Osteocyte (in vitro differentiated cells): ENCODE results near the gene PTPRS. TPM values are rescaled to one million over a fixed set of nuclear protein-coding genes. Genes with fewer than 3 reads are reported as not detected.
"Not testable (repeated sequence)": the region's sequence is repeated elsewhere in the genome, so short reads cannot be mapped to it uniquely, and the experiment has no call there.

ENCODE experiments used
- DNase-seq: peaks from one replicate; pipeline ENCODE4 v3.0.0; 2021; ENCODE audit warnings: mixed read lengths; ENCODE audit not compliant: unreplicated experiment; ENCODE audit errors: extremely low spot score
- H3K27ac Mint-ChIP-seq: one replicate; pipeline ENCODE4 v1.8.0; 2021; ENCODE audit warnings: mild to moderate bottlenecking, mixed read lengths; ENCODE audit not compliant: unreplicated experiment
- H3K27me3 Mint-ChIP-seq: one replicate; pipeline ENCODE4 v1.8.0; 2021; ENCODE audit warnings: mixed read lengths; ENCODE audit not compliant: unreplicated experiment
- H3K36me3 Mint-ChIP-seq: one replicate; pipeline ENCODE4 v1.8.0; 2021; ENCODE audit warnings: mixed read lengths; ENCODE audit not compliant: unreplicated experiment
- H3K4me1 Mint-ChIP-seq: one replicate; pipeline ENCODE4 v1.8.0; 2021; ENCODE audit warnings: mixed read lengths; ENCODE audit not compliant: unreplicated experiment
- H3K4me3 Mint-ChIP-seq: one replicate; pipeline ENCODE4 v1.8.0; 2021; ENCODE audit warnings: mild to moderate bottlenecking, moderate library complexity, mixed read lengths; ENCODE audit not compliant: unreplicated experiment
- H3K9me3 Mint-ChIP-seq: one replicate; pipeline ENCODE4 v1.8.0; 2021; ENCODE audit warnings: mixed read lengths; ENCODE audit not compliant: unreplicated experiment
- total RNA-seq: library from RNA; stranded (reverse); gene quantifications from 2 replicates; pipeline ENCODE4 v1.2.1, GENCODE V29; 2021
- TF ChIP-seq, protein P1 (sequence below): fragments of 200-600 bp; sonication (generic); IDR thresholded peaks from 2 replicates; pipeline ENCODE4 v1.5.0; 2021; ENCODE audit warnings: antibody characterized with exemption, mild to moderate bottlenecking, moderate library complexity

PTPRS gene
- total RNA-seq, 1 donor from 2014 or later: 185 TPM

DNA sequence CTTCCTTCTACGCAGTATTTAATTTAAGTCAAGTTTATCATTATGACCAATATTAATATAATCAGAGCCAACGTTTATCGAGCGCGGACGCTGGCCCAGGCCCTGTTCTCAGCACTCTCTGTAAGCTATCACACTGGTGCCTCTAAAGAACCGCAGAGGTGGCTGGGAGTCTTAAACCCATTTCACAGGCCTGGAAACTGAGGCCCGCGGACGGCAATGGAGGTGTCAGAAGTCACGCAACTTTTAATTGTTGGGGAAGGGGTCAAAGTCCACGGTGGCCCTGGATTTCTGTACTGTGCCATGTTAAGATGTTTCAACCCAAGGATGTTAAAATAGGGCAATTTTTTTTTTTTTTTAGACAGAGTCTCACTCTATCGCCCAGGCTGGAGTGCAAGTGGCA is 8.8 kb downstream of the PTPRS start:
- TF ChIP-seq, protein P1, sequence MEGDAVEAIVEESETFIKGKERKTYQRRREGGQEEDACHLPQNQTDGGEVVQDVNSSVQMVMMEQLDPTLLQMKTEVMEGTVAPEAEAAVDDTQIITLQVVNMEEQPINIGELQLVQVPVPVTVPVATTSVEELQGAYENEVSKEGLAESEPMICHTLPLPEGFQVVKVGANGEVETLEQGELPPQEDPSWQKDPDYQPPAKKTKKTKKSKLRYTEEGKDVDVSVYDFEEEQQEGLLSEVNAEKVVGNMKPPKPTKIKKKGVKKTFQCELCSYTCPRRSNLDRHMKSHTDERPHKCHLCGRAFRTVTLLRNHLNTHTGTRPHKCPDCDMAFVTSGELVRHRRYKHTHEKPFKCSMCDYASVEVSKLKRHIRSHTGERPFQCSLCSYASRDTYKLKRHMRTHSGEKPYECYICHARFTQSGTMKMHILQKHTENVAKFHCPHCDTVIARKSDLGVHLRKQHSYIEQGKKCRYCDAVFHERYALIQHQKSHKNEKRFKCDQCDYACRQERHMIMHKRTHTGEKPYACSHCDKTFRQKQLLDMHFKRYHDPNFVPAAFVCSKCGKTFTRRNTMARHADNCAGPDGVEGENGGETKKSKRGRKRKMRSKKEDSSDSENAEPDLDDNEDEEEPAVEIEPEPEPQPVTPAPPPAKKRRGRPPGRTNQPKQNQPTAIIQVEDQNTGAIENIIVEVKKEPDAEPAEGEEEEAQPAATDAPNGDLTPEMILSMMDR: no peak
- Mint-ChIP-seq H3K4me3 (no peak overlapping the region), H3K27me3 (peaks cover 12% of the 10 kb centered on the region), H3K27ac (no peak overlapping the region), H3K36me3 (no peaks in the 10 kb centered on the region), H3K9me3 (no peaks in the 10 kb centered on the region), H3K4me1 (no peaks in the 10 kb centered on the region)
- DNase-seq: no peak

DNA sequence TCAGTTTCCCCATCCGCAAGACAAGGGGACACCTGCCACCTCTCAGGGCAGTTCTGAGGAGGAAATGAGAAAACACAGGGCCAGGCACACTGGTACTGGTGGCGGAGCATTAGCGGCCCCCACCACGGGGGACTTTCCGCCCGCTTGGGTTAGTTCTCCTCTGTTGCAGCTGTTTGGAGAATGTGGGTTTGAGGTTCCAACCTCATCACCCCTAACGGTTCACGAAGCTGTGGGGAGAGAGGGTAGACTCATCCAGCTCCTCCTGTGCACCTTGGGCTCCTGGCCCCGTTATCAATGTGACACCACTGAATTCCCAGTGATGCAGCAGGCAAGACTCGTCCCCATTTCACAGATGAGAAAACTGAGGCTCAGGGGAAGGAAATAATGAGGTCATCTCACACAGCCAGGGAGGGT is 10.3 kb downstream of the PTPRS start:
- H3K4me1 Mint-ChIP-seq: no peaks in the 10 kb centered on the region
- peaks cover 3% of the 10 kb centered on the region for H3K36me3 Mint-ChIP-seq
- TF ChIP-seq, protein P1: no peak
- H3K27ac Mint-ChIP-seq: no peak overlapping the region
- no peaks in the 10 kb centered on the region for H3K9me3 Mint-ChIP-seq
- peaks cover 1% of the 10 kb centered on the region for H3K27me3 Mint-ChIP-seq
- no peak for DNase-seq
- H3K4me3 Mint-ChIP-seq: no peak overlapping the region

DNA sequence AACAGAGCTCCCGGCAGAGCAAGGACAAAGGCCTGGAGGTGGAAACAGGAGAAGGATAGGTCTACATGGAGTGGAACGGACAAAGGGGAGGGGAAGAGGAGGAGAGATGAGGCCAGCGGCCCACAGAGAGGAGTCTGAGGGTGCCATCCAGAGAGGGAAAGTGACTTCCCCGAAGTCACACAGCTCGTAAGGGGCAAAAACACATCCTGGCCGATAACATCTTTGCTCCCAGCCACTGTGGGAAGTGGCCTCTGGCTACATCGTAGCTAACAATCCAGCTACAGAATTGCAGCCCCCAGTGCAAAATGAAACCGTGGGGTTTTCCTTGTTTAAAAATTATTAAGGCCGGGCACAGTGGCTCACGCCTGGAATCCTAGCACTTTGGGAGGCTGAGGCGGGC is 11.5 kb downstream of the PTPRS start:
- no peak for DNase-seq
- peaks cover 5% of the 10 kb centered on the region for H3K36me3 Mint-ChIP-seq
- H3K4me1 Mint-ChIP-seq: no peaks in the 10 kb centered on the region
- H3K4me3 Mint-ChIP-seq: no peak overlapping the region
- TF ChIP-seq, protein P1: no peak
- no peaks in the 10 kb centered on the region for H3K9me3 Mint-ChIP-seq
- no peaks in the 10 kb centered on the region for H3K27me3 Mint-ChIP-seq
- H3K27ac Mint-ChIP-seq: no peak overlapping the region

DNA sequence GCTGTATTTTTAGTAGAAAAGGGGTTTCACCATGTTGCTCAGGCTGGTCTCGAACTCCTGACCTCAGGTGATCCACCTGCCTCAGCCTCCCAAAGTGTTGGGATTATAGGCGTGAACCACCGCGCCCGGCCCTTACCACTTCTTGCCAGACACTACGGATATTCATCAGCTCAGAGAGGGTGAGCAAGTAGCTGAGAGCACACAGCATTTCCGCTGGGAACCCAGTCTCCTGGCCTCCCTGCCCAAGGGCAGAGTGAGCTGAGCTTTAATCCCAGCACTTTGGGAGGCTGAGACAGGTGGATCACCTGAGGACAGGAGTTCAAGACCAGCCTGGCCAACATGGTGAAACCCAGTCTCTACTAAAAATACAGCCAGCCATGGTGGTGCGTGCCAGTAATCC is 12.2 kb downstream of the PTPRS start:
- not testable (repeated sequence) for H3K9me3 Mint-ChIP-seq, H3K27ac Mint-ChIP-seq, H3K4me3 Mint-ChIP-seq, H3K27me3 Mint-ChIP-seq, DNase-seq, H3K4me1 Mint-ChIP-seq, H3K36me3 Mint-ChIP-seq

DNA sequence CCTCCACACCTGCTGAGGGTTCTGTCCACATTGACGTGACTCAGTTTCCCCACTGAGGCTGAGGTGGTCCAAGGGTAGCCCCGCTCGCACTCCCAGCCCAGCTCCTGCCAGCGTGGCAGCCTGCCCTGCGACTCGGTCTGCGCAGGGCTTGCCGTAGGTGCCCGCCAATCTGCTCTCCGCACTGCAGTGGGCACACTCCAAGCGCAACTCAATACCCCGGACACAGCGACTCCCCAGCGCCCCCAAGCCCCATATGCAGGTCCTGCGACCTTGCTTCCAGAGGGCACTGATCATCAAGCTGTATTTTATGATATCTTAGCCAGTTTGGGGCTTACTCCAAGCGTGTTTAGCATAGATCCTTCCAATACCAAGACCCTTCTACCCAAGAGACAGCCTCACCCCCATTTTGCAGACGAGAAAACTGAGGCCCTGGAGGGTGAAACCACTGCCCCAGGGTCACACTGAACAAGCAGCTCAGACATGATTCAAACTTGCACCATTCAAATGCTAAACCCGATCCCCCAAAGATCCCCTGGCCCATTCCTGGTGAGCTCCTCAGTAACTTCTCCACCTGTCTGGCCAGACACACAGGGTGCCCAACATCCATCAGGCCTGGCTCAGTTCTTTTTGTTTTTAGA is 13.5 kb downstream of the PTPRS start:
- no peak for DNase-seq
- Mint-ChIP-seq H3K9me3 (no peaks in the 10 kb centered on the region), H3K36me3 (peaks cover 7% of the 10 kb centered on the region), H3K27ac (no peak overlapping the region), H3K4me3 (no peak overlapping the region), H3K27me3 (no peaks in the 10 kb centered on the region), H3K4me1 (no peaks in the 10 kb centered on the region)
- TF ChIP-seq, protein P1: no peak

DNA sequence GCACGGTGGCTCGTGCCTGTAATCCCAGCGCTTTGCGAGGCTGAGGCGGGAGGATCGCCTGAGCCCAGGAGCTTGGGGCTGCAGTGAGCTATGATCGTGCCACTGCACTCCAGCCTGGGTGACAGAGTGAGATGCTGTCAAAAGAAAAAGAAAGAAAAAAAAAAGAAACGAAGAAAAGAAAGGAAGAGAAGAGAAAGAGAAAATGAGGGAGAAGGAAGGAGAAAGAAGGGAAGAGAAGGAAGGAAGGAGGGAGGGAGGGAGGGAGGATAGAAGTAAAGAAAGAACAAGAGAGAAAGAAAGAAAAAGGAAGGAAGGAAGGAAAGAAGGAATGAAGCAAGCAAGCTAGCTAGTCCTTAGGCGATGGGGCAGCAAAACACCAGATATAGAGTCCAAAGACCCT is 14.1 kb downstream of the PTPRS start:
- Mint-ChIP-seq H3K27ac (no peak overlapping the region), H3K27me3 (no peaks in the 10 kb centered on the region), H3K9me3 (no peaks in the 10 kb centered on the region), H3K36me3 (peaks cover 7% of the 10 kb centered on the region), H3K4me1 (no peaks in the 10 kb centered on the region), H3K4me3 (no peak overlapping the region)
- no peak for DNase-seq
- TF ChIP-seq, protein P1: no peak
